ENCODE results near the gene LMAN1L.
"Not testable (repeated sequence)": the region's sequence is repeated elsewhere in the genome, so short reads cannot be mapped to it uniquely, and the experiment has no call there.

LMAN1L gene

DNA sequence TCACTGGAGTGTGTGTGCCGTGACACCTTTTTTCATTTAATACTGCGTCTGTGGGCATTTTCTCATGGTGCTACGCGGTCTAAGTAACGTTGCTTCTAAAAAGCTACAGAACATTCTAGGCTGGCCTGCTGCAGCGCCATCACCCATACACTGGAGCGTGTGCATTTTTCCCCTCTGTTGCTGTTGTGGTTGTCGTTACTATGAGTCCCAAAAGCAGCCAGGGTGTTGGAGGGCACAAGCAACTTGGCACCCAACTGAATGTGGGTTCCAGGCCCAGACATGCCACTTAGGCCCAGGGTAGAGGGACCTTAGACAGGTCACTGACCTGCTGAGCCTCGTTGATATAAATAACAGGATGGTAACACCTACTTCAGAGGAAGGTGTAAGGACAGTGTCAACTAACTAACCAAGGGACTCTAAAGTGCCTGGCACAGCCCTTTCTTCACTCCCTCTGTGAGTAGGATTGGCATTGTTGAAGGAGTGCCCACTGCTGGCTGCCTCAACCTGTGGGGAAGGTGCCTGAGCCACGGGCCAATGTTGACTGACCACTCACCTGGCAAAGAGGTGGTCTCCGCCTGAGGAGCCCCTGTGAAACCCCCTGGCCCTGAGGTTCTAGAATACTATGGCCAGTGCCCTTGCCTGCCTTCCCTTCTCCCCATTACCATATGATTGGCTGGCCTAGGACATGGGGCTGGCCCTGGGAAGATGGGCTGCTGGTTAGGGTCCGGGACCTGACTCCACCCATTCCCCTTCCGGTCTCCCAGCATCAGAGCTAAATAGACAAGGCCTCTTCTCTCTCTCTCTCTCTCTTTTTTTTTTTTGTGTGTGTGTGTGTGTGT is 27.2 kb upstream of the LMAN1L start:
- Histone ChIP-seq H3K27me3 (ENCODE audit: insufficient read depth, low read length) (no peaks in the 10 kb centered on the region), H3F3A (ENCODE audit: insufficient read depth, low read length) (peaks cover 24% of the 10 kb centered on the region), H3K4me3 (ENCODE audit: low read depth, low read length, poor library complexity, severe bottlenecking) (peak overlapping the region; percentile 97), H3K4me1 (ENCODE audit: insufficient read depth, low read length, severe bottlenecking) (peaks cover 88% of the 10 kb centered on the region), H3K9me3 (ENCODE audit: low read length) (no peaks in the 10 kb centered on the region), H4K20me1 (ENCODE audit: insufficient read depth, low read length) (no peaks in the 10 kb centered on the region), H3K9me2 (ENCODE audit: low read depth, low read length) (no peaks in the 10 kb centered on the region), H3K36me3 (ENCODE audit: insufficient read depth, low read length) (peaks cover 51% of the 10 kb centered on the region; the same call in 1 of the 2 replicates), H3K79me2 (ENCODE audit: insufficient read depth, low read length) (peaks cover 31% of the 10 kb centered on the region), H3K9ac (ENCODE audit: low read length) (peak overlapping the region; percentile 99), H3K27ac (ENCODE audit: low read depth, low read length, poor library complexity, severe bottlenecking) (peak overlapping the region; percentile 99), H3K4me2 (ENCODE audit: low read length) (peak overlapping the region; percentile 97), H2AFZ (ENCODE audit: low read length) (no peak overlapping the region)
- TF ChIP-seq EZH2 (IDR thresholded peaks at IDR 0.05; ENCODE audit: borderline replicate concordance, low read length): no peak
- TF ChIP-seq, protein P1, sequence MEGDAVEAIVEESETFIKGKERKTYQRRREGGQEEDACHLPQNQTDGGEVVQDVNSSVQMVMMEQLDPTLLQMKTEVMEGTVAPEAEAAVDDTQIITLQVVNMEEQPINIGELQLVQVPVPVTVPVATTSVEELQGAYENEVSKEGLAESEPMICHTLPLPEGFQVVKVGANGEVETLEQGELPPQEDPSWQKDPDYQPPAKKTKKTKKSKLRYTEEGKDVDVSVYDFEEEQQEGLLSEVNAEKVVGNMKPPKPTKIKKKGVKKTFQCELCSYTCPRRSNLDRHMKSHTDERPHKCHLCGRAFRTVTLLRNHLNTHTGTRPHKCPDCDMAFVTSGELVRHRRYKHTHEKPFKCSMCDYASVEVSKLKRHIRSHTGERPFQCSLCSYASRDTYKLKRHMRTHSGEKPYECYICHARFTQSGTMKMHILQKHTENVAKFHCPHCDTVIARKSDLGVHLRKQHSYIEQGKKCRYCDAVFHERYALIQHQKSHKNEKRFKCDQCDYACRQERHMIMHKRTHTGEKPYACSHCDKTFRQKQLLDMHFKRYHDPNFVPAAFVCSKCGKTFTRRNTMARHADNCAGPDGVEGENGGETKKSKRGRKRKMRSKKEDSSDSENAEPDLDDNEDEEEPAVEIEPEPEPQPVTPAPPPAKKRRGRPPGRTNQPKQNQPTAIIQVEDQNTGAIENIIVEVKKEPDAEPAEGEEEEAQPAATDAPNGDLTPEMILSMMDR (IDR thresholded peaks at IDR 0.05; ENCODE audit: low read length): peak; percentile 6; the same call in 1 of the 2 replicates

DNA sequence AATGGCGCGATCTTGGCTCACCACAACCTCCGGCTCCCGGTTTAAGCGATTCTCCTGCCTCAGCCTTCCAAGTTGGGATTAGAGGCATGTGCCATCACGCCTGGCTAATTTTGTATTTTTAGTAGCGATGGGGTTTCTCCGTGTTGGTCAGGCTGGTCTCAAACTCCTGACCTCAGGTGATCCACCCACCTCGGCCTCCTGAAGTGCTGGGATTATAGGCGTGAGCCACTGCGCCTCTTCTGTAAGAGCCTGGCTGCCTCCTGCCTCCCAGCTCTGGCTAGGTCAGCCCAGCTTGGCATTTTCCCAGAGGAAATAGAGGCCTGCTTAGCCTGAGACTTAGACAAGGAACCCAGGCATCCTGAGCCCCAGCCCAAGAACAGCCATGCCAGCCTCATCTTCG is 26.6 kb upstream of the LMAN1L start:
- Histone ChIP-seq H3K27ac (ENCODE audit: low read depth, low read length, poor library complexity, severe bottlenecking) (peak overlapping the region; percentile 99), H3K36me3 (ENCODE audit: insufficient read depth, low read length) (peaks cover 56% of the 10 kb centered on the region; the same call in 1 of the 2 replicates), H3K79me2 (ENCODE audit: insufficient read depth, low read length) (peaks cover 38% of the 10 kb centered on the region), H3K9ac (ENCODE audit: low read length) (peak overlapping the region; percentile 60), H3K4me3 (ENCODE audit: low read depth, low read length, poor library complexity, severe bottlenecking) (peak overlapping the region; percentile 97), H3F3A (ENCODE audit: insufficient read depth, low read length) (peaks cover 24% of the 10 kb centered on the region), H3K4me1 (ENCODE audit: insufficient read depth, low read length, severe bottlenecking) (peaks cover 88% of the 10 kb centered on the region), H3K4me2 (ENCODE audit: low read length) (peak overlapping the region; percentile 97)
- H4K20me1 ChIP-seq (ENCODE audit: insufficient read depth, low read length); H3K9me2 ChIP-seq (ENCODE audit: low read depth, low read length); H2AFZ ChIP-seq (ENCODE audit: low read length); H3K27me3 ChIP-seq (ENCODE audit: insufficient read depth, low read length); H3K9me3 ChIP-seq (ENCODE audit: low read length): not testable (repeated sequence)

DNA sequence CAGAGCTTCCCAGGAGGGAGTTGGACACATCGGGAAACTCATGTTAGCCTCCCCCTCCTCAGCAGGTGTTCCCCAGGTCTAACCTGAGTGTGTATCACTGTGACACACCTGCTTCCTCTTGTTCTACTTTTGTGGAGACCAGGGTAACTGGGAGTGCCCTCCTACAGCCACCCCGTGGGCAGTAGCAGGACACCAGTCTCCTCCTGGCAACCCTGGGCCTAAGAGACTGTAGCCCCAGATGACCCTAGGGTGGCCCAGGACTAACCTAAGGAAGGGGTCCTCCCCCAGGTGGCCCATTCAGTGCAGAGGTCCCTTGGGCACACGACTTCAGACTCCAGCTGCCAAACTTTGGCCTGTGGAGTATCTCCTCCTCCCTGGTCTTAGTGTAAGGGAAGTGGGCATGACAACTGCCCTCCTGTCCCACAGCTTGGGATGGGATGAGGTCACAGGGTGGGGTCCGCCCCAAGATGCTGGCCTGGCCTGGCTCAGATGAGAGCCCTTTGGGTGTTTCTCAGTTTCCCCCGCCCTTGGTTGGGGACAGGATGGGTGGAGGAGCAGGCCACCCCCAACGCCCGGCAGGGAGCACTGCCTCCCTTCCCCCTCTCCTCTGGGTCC is 26.0 kb upstream of the LMAN1L start:
- Histone ChIP-seq H3K4me2 (ENCODE audit: low read length) (peak overlapping the region; percentile 97), H3K4me1 (ENCODE audit: insufficient read depth, low read length, severe bottlenecking) (peaks cover 88% of the 10 kb centered on the region), H3K4me3 (ENCODE audit: low read depth, low read length, poor library complexity, severe bottlenecking) (peak overlapping the region; percentile 97), H2AFZ (ENCODE audit: low read length) (no peak overlapping the region), H3K36me3 (ENCODE audit: insufficient read depth, low read length) (peaks cover 61% of the 10 kb centered on the region; the same call in 1 of the 2 replicates), H3K9me2 (ENCODE audit: low read depth, low read length) (no peaks in the 10 kb centered on the region), H3F3A (ENCODE audit: insufficient read depth, low read length) (peaks cover 24% of the 10 kb centered on the region), H3K79me2 (ENCODE audit: insufficient read depth, low read length) (peaks cover 43% of the 10 kb centered on the region), H3K27me3 (ENCODE audit: insufficient read depth, low read length) (no peaks in the 10 kb centered on the region), H4K20me1 (ENCODE audit: insufficient read depth, low read length) (no peaks in the 10 kb centered on the region), H3K9ac (ENCODE audit: low read length) (peak overlapping the region; percentile 60), H3K9me3 (ENCODE audit: low read length) (no peaks in the 10 kb centered on the region), H3K27ac (ENCODE audit: low read depth, low read length, poor library complexity, severe bottlenecking) (peak overlapping the region; percentile 99)
- TF ChIP-seq, protein P1 (IDR thresholded peaks at IDR 0.05; ENCODE audit: low read length): no peak
- TF ChIP-seq EZH2 (IDR thresholded peaks at IDR 0.05; ENCODE audit: borderline replicate concordance, low read length): no peak
